Measurements from ENCODE around the gene C14orf132.

DNA sequence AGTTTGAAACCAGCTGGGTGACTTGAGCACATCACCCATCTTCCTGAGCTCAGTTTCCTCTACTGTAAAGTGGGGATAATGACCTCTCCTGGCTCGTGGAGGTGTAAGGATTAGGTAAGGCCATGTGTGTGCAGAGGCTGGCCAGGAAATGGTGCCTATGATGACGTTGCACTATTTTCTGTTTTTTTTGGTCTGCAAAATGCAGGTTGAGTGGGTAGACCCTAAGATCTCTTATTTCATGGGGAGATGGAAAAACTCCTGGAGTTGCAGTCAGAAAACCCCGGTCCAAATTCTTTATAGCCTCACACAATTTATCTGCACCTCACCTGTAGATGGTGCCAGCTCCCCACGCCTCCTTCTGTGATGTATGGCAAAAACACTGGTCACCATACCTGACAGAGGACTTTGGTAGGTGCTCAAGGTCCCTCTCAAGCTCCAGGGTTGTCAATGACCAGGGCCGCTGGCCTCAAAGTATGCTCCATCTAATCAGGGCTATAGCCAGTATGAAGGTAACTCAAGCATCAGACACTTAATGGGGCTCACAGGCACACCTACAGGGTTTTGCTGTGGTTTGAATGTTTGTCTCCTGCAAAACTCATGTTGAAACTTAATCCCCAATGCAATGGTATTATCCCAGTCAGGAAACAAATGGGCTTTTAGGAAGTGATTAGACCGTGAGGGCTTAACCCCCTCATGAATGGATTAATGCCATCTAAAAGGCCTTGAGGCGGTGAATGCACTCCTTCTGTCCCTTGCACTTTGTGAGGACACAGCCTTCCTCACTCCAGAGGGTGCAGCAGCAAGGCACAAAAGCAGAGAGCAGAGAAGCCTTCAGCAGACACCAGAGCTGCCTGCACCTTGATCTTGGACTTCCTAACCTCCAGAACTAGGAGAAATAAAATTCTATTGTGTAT is 17.6 kb downstream of the C14orf132 start:
- no peak for TF ChIP-seq POLR2A (IDR thresholded peaks at IDR 0.05; ENCODE audit: low read depth, low read length)
- TF ChIP-seq POLR2AphosphoS5 (IDR thresholded peaks at IDR 0.05; ENCODE audit: low read depth, low read length), result no peak
- TF ChIP-seq TAF1 (IDR thresholded peaks at IDR 0.05; ENCODE audit: low read depth, low read length), result no peak
